CD8-positive, alpha-beta memory T cell (primary cell): Measurements from ENCODE around the gene ZBTB17. TPM values are rescaled to one million over a fixed set of nuclear protein-coding genes. Genes with fewer than 3 reads are reported as not detected.
"Not testable (repeated sequence)": the region's sequence is repeated elsewhere in the genome, so short reads cannot be mapped to it uniquely, and the experiment has no call there.

ENCODE experiments used
- CTCF ChIA-PET: fragments of 350-600 bp; sonication (Branson Sonifier 250); formaldehyde crosslinking; loops from one replicate; lab custom pipeline; 2021; ENCODE audit warnings: antibody characterized with exemption; lab: Charles Lee
- POLR2A ChIA-PET: fragments of 350-600 bp; sonication (Branson Sonifier 250); formaldehyde crosslinking; loops from one replicate; lab custom pipeline; 2021; ENCODE audit warnings: antibody characterized with exemption; lab: Charles Lee
- DNase-seq, 5 donors: peaks; one replicate each; pipeline versions ENCODE4 v3.0.0 to v3.0.0-alpha.2; 2020 to 2022; ENCODE audit warnings: mixed read lengths in 1 of 5
- H3K27ac ChIP-seq: one replicate; pipeline ENCODE4 v1.7.0; 2013; ENCODE audit warnings: low read depth, mild to moderate bottlenecking, low read length, moderate library complexity
- H3K27me3 ChIP-seq: 2 replicates; pipeline ENCODE4 v1.7.0; 2013; ENCODE audit warnings: low read length, mild to moderate bottlenecking; ENCODE audit not compliant: insufficient read depth, poor library complexity, severe bottlenecking
- H3K36me3 ChIP-seq: 2 replicates; pipeline ENCODE4 v1.7.0; 2013; ENCODE audit warnings: mild to moderate bottlenecking, low read length, moderate library complexity; ENCODE audit not compliant: insufficient read depth
- H3K4me1 ChIP-seq: 2 replicates; pipeline ENCODE4 v1.7.0; 2013; ENCODE audit warnings: mild to moderate bottlenecking, low read length, moderate library complexity; ENCODE audit not compliant: insufficient read depth
- H3K4me3 ChIP-seq: 2 replicates; pipeline ENCODE4 v1.7.0; 2013; ENCODE audit warnings: mild to moderate bottlenecking, low read length
- H3K9me3 ChIP-seq: 2 replicates; pipeline ENCODE4 v1.7.0; 2013; ENCODE audit warnings: mild to moderate bottlenecking, low read length
- H3K27ac Mint-ChIP-seq, 8 donors: one replicate each; pipeline ENCODE4 v1.8.0; 2020 to 2021; ENCODE audit warnings: mixed read lengths in 8 of 8, mild to moderate bottlenecking in 6 of 8, inconsistent platforms in 3 of 8, moderate library complexity in 3 of 8
- H3K27me3 Mint-ChIP-seq, 2 donors: one replicate each; pipeline ENCODE4 v1.8.0; 2020 to 2021; ENCODE audit warnings: mixed read lengths in 2 of 2, mild to moderate bottlenecking in 1 of 2, moderate library complexity in 1 of 2
- H3K36me3 Mint-ChIP-seq, 3 donors: one replicate each; pipeline ENCODE4 v1.8.0; 2020 to 2021; ENCODE audit warnings: mixed read lengths in 3 of 3, inconsistent platforms in 1 of 3, mild to moderate bottlenecking in 1 of 3
- H3K4me1 Mint-ChIP-seq, 3 donors: one replicate each; pipeline ENCODE4 v1.8.0; 2020 to 2021; ENCODE audit warnings: mixed read lengths in 3 of 3, inconsistent platforms in 1 of 3, mild to moderate bottlenecking in 1 of 3
- H3K4me3 Mint-ChIP-seq, 7 donors: one replicate each; pipeline ENCODE4 v1.8.0; 2020 to 2021; ENCODE audit warnings: mixed read lengths in 7 of 7, mild to moderate bottlenecking in 6 of 7, moderate library complexity in 4 of 7, inconsistent platforms in 2 of 7
- H3K9me3 Mint-ChIP-seq, 5 donors: one replicate each; pipeline ENCODE4 v1.8.0; 2020 to 2022; ENCODE audit warnings: mixed read lengths in 5 of 5, mild to moderate bottlenecking in 3 of 5, moderate library complexity in 2 of 5, inconsistent platforms in 1 of 5
- polyA plus RNA-seq: library from polyadenylated mRNA; unstranded; fragments of 300-500 nt; fragmentation: Illumina TruSeq; gene quantifications from one replicate; pipeline ENCODE4 v1.2.3, GENCODE V29; 2021
- total RNA-seq, 2 experiments: library from RNA; stranded (reverse); gene quantifications; one replicate each; pipeline ENCODE4 v1.2.3, GENCODE V29; 2021

ZBTB17 gene
- 10 to 100 TPM; 49.9 to 51.5 TPM for total RNA-seq
- polyA plus RNA-seq, result 24.7 TPM

DNA sequence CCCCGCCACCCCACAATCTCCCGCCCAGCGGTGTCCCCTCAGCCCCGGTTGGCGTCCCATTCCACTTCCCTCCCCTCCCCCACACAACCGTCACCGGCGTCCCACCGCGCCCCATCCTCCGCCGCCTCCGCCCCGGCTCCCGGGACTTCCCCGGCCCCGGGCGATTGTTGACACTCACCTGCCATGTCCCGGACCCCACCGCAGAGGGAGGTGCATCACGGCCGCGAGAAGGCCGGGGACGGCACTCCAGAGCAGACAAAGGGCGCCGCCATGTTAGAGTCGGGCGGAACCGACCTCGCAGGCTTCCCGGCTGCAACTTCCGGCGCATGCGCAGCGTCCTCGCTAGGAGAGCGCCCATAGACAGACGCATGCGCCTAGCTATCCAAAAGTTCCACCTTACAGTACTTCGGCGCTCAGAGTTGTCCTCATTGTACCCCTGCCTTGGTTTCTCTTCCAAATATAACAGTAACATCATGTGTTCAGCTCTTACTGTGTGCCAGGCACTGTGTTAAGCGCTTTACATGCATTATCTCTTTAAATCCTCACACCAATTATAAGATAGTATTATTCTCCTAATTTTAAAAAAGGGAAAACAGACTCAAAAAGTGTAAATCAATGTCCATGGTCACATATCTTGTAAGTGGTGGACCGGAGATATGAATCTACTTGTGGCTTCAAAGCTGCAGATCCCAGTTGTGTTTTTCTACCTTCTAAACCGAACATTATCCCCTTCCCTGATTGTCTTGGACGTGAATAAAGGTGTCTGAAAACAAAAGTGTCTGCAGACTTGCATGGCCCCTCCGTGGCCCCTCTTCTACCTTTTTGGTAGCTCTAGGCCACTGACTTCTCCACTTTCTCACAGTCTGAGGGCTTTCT, at the start of gene ZBTB17:
Gene ZBTB17, minus strand, starts transcription at position 297 of the 876 bp plus-strand sequence. CDS start 27,606 bp downstream, outside the sequence.
- POLR2A ChIA-PET, result interaction anchor here (0.6 to 1.7 kb wide), 5 partner anchors 17 to 142 kb away, joined by 3 to 6 read pairs (median 5); partner anchors contain the start of gene SPEN
- H3K4me3 ChIP-seq, result peak within 1 kb of the TSS; percentile 86

DNA sequence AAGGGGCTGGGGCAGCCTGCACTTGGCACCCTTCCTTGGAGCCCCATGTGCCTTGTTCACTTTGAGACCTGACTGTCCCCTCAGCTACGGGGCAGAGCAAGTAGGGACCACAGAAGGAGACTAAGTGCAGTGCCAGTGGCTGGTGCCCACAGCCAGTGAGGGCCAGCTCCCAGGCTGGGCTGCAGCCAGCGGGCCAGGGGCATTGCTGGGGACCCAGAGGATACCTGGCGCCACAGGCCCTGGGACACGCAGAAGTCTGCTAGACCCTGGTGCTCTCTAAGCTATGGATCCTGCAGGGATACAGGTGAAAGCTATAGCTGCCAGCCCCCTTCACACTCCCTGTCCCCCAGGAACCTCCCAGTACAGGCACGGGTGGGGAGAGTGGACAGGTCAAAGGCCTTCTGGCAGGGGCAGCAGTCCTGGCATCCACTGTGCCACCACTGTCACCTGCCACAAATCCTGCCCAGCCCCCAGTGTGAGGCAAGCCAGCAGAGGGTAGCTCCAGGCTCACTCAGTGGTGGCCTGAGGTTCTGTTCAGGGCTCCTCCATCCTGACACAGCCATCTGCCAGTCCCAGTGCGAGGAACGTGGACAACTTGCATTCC, 47.3 kb upstream of the ZBTB17 start:
- Mint-ChIP-seq H3K9me3 (no peaks in the 10 kb centered on the region), H3K4me3 (no peak overlapping the region), H3K36me3 (no peaks in the 10 kb centered on the region), H3K4me1 (no peaks in the 10 kb centered on the region), H3K27me3 (peaks cover 4 to 17% of the 10 kb centered on the region in 2 donors), H3K27ac (no peak overlapping the region)
- no peaks in the 10 kb centered on the region for H3K27me3 ChIP-seq
- CTCF ChIA-PET, result no interaction called here
- peaks cover 7% of the 10 kb centered on the region for H3K4me1 ChIP-seq
- no peak overlapping the region for H3K4me3 ChIP-seq
- POLR2A ChIA-PET, result no interaction called here
- no peak for DNase-seq
- no peak overlapping the region for H3K27ac ChIP-seq
- H3K9me3 ChIP-seq, result no peaks in the 10 kb centered on the region
- H3K36me3 ChIP-seq, result no peaks in the 10 kb centered on the region

More for the DNA sequence above, at the start of gene ZBTB17:
- peak within 1 kb of the TSS; percentile 87 to 97 (median 89) for H3K4me3 Mint-ChIP-seq
- H3K9me3 ChIP-seq, result no peaks in the 10 kb centered on the region
- H3K27me3 Mint-ChIP-seq, result peaks cover 0 to 2% of the 10 kb centered on the region in 2 donors
- peaks cover 9 to 27% (median 12%) of the 10 kb centered on the region in 3 donors for H3K36me3 Mint-ChIP-seq
- no peaks in the 10 kb centered on the region for H3K9me3 Mint-ChIP-seq
- no peaks in the 10 kb centered on the region for H3K27me3 ChIP-seq
- peaks cover 28 to 52% (median 41%) of the 10 kb centered on the region in 3 donors for H3K4me1 Mint-ChIP-seq
- CTCF ChIA-PET, result interaction anchor here (1.0 to 1.7 kb wide), 6 partner anchors 12 to 161 kb away, joined by 3 to 6 read pairs (median 4); no protein-coding TSS in a partner anchor
- H3K36me3 ChIP-seq, result peaks cover 11% of the 10 kb centered on the region
- H3K4me1 ChIP-seq, result peaks cover 21% of the 10 kb centered on the region
- peak within 1 kb of the TSS; percentile 87 to 96 (median 94) for H3K27ac Mint-ChIP-seq
- peak; percentile 93 to 97 (median 94) for DNase-seq
- peak within 1 kb of the TSS; percentile 74 for H3K27ac ChIP-seq

DNA sequence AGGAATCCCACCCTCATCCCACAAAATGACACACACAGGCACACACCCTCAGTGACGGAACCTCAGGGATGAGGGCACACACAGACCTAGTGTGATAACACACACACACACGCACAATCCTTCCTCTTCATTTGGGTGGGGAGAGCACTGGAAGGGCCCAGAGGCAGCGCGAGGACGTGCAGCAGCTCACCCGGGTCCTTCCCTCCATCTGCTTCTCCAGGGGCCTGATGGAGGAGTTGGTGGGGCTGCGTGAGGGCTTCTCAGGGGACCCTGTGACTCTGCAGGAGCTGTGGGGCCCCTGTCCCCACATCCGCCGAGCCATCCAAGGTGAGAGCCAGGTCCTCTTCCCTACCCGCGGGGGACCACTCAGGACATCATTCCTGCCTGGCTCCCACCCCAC, 46.5 kb upstream of the ZBTB17 start:
- no peaks in the 10 kb centered on the region for H3K4me1 Mint-ChIP-seq
- H3K27me3 Mint-ChIP-seq, result peaks cover 0 to 14% of the 10 kb centered on the region in 2 donors
- CTCF ChIA-PET, result no interaction called here
- H3K4me1 ChIP-seq, result peaks cover 6% of the 10 kb centered on the region
- no peak for DNase-seq
- no peak overlapping the region for H3K27ac Mint-ChIP-seq
- H3K27ac ChIP-seq, result no peak overlapping the region
- no peak overlapping the region for H3K4me3 ChIP-seq
- no peaks in the 10 kb centered on the region for H3K9me3 Mint-ChIP-seq
- no peaks in the 10 kb centered on the region for H3K9me3 ChIP-seq
- no peaks in the 10 kb centered on the region for H3K27me3 ChIP-seq
- H3K36me3 ChIP-seq, result no peaks in the 10 kb centered on the region
- POLR2A ChIA-PET, result no interaction called here
- no peak overlapping the region for H3K4me3 Mint-ChIP-seq
- H3K36me3 Mint-ChIP-seq, result no peaks in the 10 kb centered on the region

DNA sequence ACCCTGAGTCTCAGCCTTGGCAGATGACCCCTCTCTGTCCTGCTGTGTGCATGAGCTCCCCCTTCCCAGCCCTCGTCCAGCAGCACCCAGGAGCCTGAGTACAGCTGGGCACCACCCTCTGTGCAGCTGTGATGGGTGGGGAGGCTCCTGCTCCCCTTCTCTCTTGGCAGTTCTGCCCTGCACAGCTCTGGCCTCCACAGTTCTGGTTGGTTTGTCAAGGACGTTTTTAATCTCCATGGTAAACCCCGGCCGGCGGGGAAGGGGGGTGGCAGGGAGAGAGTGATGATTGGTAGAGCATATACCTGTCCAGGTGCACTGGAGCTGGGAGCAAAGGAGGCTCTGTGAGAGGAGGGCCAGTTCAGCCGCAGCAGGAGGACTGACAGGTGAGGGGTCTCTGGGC, 45.8 kb upstream of the ZBTB17 start, which contains the start of gene CLCNKA:
Gene CLCNKA, plus strand, starts transcription at position 356 of the 400 bp plus-strand sequence. CDS start 584 bp downstream, outside the sequence.
- no peaks in the 10 kb centered on the region for H3K9me3 Mint-ChIP-seq
- no peak for DNase-seq
- H3K4me1 Mint-ChIP-seq, result no peaks in the 10 kb centered on the region
- H3K27ac Mint-ChIP-seq, result no peak within 1 kb of the TSS
- no peak within 1 kb of the TSS for H3K4me3 Mint-ChIP-seq
- peaks cover 0 to 14% of the 10 kb centered on the region in 2 donors for H3K27me3 Mint-ChIP-seq
- H3K36me3 Mint-ChIP-seq, result no peaks in the 10 kb centered on the region
- ChIA-PET POLR2A (no interaction called here), CTCF (interaction anchor here (1.1 kb wide), 1 partner anchor 12 kb away, joined by 3 read pairs; no protein-coding TSS in a partner anchor)
- Histone ChIP-seq H3K9me3 (no peaks in the 10 kb centered on the region), H3K4me1 (no peaks in the 10 kb centered on the region), H3K27me3 (no peaks in the 10 kb centered on the region), H3K27ac (no peak within 1 kb of the TSS), H3K36me3 (no peaks in the 10 kb centered on the region), H3K4me3 (no peak within 1 kb of the TSS)

DNA sequence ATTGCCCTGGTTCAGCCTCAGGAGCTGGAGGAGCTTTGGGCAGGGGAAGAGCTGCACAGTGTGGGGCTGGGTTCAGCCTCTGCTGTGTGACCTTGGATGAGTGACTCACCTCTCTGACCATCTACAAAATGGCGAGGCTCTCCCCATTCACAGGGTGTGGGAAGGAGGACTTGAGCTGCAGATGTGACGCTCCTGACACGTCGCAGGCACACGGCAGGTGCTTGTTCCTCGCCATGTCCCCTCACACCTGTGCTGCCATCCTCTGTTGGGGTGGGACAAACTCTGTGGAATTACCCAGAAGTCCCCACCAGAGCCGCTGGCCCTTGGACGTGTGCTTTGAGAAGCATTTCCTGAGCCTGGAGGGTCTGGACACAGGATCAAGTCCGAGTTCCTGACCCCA, 45.0 kb upstream of the ZBTB17 start:
- POLR2A ChIA-PET, H3K4me1 ChIP-seq, H3K9me3 ChIP-seq, H3K4me3 ChIP-seq, H3K4me3 Mint-ChIP-seq, H3K27me3 ChIP-seq, H3K9me3 Mint-ChIP-seq, H3K36me3 Mint-ChIP-seq, DNase-seq, H3K27ac Mint-ChIP-seq, H3K27ac ChIP-seq, H3K36me3 ChIP-seq, H3K4me1 Mint-ChIP-seq: not testable (repeated sequence)
- peaks cover 0 to 13% of the 10 kb centered on the region in 2 donors for H3K27me3 Mint-ChIP-seq
- CTCF ChIA-PET, result interaction anchor here (1.1 kb wide), 1 partner anchor 11 kb away, joined by 3 read pairs; no protein-coding TSS in a partner anchor

DNA sequence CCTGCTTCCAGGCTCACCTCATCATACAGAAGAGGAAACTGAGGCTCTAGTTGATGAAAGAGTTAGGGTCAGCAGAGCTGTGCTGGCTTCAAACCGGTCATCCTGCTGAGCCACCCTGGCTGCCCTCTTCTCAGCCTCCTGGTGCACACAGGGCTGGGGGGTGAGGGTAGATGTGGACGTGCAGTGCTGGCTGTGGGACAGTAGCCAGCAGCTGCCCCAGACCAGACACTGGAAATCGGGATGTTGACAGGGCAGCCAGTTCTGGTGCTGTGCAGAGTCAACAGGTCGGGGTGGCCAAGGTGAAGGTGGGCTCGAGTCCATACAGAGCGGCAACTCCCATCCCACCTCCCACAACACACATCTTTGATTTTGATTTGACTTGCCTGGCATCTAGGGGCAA, 44.4 kb upstream of the ZBTB17 start:
- Mint-ChIP-seq H3K27me3 (peaks cover 3 to 10% of the 10 kb centered on the region in 2 donors), H3K36me3 (no peaks in the 10 kb centered on the region), H3K27ac (no peak overlapping the region), H3K4me1 (no peaks in the 10 kb centered on the region), H3K4me3 (no peak overlapping the region), H3K9me3 (no peaks in the 10 kb centered on the region)
- Histone ChIP-seq H3K36me3 (no peaks in the 10 kb centered on the region), H3K27ac (no peak overlapping the region), H3K4me1 (no peaks in the 10 kb centered on the region), H3K4me3 (no peak overlapping the region), H3K9me3 (no peaks in the 10 kb centered on the region), H3K27me3 (no peaks in the 10 kb centered on the region)
- DNase-seq, result no peak
- POLR2A ChIA-PET, result no interaction called here
- CTCF ChIA-PET, result interaction anchor here (1.8 kb wide), 1 partner anchor 11 kb away, joined by 5 read pairs; no protein-coding TSS in a partner anchor

DNA sequence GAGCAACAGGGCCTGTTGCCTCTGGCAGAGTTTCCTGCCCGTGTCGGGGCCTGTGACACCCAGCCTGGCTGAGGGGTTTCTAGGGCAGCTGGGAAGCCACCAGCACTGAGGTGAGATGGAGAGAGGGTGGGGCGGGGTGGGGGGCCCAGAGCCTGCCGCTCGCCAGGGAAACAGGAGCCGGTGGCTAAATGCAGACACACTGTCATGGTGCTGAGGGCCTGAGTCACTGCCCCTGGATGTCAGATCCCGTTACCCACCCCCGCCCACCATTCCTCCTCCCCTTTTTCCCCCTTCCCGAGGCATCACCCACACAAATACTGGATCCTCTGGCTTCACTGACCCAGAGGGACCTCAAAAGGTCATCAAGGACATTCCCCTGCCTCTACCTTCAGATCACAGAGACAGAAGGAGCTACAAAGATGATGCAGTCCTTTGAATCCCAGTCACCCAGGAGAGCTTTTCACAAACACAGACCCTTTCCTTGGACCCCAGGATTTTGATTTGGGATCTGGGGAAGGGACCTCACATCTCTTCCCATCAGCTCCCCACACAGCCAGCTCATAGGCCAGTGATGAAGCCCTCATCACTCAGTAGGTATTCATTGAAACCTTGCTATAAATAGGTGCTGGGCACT, 43.9 kb upstream of the ZBTB17 start:
- Histone ChIP-seq H3K9me3 (no peaks in the 10 kb centered on the region), H3K27me3 (no peaks in the 10 kb centered on the region), H3K36me3 (no peaks in the 10 kb centered on the region), H3K4me1 (no peaks in the 10 kb centered on the region), H3K4me3 (no peak overlapping the region), H3K27ac (no peak overlapping the region)
- H3K4me1 Mint-ChIP-seq, result no peaks in the 10 kb centered on the region
- no peak overlapping the region for H3K27ac Mint-ChIP-seq
- no peak overlapping the region for H3K4me3 Mint-ChIP-seq
- no peak for DNase-seq
- H3K27me3 Mint-ChIP-seq, result peaks cover 7 to 8% of the 10 kb centered on the region in 2 donors
- no peaks in the 10 kb centered on the region for H3K36me3 Mint-ChIP-seq
- CTCF ChIA-PET, result interaction anchor here (0.7 to 1.8 kb wide), 2 partner anchors 10 to 244 kb away, joined by 3 to 5 read pairs; no protein-coding TSS in a partner anchor
- POLR2A ChIA-PET, result no interaction called here
- H3K9me3 Mint-ChIP-seq, result no peaks in the 10 kb centered on the region
